Neuron (in vitro differentiated cells): ENCODE results near the gene TRAPPC3.

Source experiments
- H2AFZ ChIP-seq: one replicate; pipeline ENCODE4 v1.6.1; 2013; ENCODE audit warnings: low read depth, mild to moderate bottlenecking, inconsistent platforms, low read length, moderate library complexity
- H3K27me3 ChIP-seq: one replicate; pipeline ENCODE4 v1.6.1; 2013; ENCODE audit warnings: low read length; ENCODE audit not compliant: insufficient read depth
- H3K36me3 ChIP-seq: one replicate; pipeline ENCODE4 v1.6.1; 2013; ENCODE audit warnings: low read length; ENCODE audit not compliant: insufficient read depth
- H3K4me1 ChIP-seq: one replicate; pipeline ENCODE4 v1.6.1; 2013; ENCODE audit warnings: low read length; ENCODE audit not compliant: insufficient read depth
- H3K4me3 ChIP-seq: 2 replicates; pipeline ENCODE4 v1.5.1; 2013; ENCODE audit warnings: mild to moderate bottlenecking, low read length, moderate library complexity
- H3K9me3 ChIP-seq: one replicate; pipeline ENCODE4 v1.6.1; 2013; ENCODE audit warnings: low read length

TRAPPC3 gene

DNA sequence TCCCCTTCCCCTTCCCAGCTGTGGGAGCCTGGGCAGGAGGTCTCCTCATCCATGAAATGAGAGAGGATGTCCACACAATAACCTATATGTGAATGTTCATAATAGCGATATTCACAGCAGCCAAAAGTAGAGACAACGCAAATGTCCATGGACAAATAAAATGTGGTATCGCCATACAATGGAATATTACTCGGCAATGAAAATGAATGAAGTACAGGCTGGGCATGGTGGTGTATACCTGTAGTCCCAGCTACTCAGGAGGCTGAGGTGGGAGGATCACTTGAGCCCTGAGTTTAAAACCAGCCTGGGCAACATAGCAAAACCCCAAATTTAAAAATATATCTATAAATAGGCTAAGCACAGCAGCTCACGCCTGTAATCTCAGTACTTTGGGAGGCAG, 47.7 kb downstream of the TRAPPC3 start:
- Histone ChIP-seq H2AFZ (no peak overlapping the region), H3K9me3 (no peaks in the 10 kb centered on the region), H3K27me3 (peaks cover 3% of the 10 kb centered on the region), H3K4me1 (peaks cover 5% of the 10 kb centered on the region), H3K36me3 (no peaks in the 10 kb centered on the region), H3K4me3 (no peak overlapping the region)

DNA sequence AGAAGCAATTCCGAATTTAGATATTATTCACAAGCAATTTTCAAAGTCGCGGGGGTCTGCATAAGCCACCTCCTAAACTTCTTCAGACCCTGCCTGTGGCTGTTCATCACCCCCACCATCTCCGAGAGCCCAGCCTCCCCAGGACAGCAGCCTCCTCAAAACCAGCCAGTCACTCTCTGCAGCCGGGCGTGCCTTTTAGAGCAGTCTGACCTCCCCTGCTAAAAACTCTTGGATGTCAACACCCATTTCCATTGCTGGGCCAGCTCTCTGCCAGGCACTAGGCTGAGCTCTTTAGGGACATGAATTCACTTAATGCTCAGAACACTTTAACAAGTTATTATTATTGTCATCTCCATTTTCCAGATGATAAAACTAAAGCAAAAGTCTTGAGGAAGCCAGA, 48.9 kb downstream of the TRAPPC3 start:
- Histone ChIP-seq H3K4me3 (no peak overlapping the region), H3K27me3 (no peaks in the 10 kb centered on the region), H3K4me1 (peaks cover 5% of the 10 kb centered on the region), H3K36me3 (peaks cover 7% of the 10 kb centered on the region), H2AFZ (no peak overlapping the region), H3K9me3 (no peaks in the 10 kb centered on the region)

DNA sequence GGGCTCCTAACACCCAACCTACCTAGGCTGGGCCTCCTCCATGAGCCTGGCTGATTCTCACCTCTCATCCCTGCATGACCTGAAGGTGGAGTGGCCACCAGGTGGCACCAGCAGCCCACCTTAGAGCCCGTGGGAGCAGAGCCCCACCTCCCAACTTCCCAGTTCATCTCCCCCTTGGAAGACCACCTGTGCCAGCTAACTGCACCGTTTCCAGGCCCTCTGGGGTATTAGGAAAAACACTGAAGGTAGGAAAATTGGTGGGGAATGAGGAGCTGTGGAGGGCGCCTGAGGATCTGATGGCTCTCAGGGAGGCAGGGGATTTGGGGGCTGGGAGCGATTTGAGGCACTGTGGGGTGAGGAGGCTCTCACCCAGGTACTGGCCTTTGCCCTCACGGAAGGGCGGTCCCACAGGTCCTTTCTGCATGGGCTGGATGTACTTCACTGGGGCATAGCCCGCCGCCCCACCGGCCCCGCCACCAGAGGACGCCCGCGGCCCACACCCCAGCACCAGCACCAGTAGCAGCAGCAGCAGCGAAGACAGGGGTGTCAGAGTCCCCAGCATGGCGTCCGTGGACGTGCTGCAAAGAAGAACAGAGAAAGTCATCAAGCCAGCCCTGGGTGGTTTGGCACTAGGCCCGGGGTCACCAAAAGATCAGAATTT, 49.5 kb downstream of the TRAPPC3 start:
- Histone ChIP-seq H2AFZ (no peak overlapping the region), H3K9me3 (no peaks in the 10 kb centered on the region), H3K4me3 (no peak overlapping the region), H3K36me3 (peaks cover 11% of the 10 kb centered on the region), H3K27me3 (no peaks in the 10 kb centered on the region), H3K4me1 (peaks cover 5% of the 10 kb centered on the region)

DNA sequence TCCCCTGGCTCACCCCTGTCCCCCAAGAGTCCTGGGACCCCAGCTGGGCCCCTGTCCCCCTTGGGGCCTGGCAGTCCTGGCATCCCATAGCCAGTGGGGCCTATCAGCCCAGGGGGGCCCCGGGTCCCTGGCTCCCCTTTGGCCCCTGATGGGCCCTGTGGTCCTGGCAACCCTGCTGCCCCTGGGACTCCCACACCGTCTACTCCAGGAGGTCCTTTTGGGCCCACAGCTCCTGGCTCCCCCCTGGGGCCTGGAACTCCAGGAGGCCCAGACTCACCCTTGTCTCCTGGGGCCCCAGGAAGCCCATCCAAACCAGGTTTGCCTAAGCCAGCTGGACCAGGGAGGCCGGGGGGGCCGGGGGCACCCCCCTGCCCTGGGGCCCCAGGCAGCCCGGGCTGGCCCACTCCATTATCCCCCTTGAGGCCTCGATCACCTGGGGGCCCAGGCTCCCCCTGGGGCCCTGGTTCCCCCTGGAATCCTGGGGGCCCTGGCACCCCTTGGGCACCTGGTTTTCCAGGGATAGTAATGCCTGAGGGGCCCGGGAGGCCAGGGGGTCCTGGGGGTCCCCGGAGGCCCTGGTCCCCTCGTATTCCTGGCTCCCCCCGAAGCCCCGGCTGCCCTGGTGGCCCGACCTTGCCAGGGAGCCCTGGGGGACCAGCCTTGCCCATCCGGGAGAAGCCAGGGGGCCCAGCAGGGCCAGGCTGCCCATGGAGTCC, 50.5 kb downstream of the TRAPPC3 start:
- no peak overlapping the region for H3K4me3 ChIP-seq
- H3K4me1 ChIP-seq: peaks cover 5% of the 10 kb centered on the region
- peaks cover 21% of the 10 kb centered on the region for H3K36me3 ChIP-seq
- no peaks in the 10 kb centered on the region for H3K9me3 ChIP-seq
- no peaks in the 10 kb centered on the region for H3K27me3 ChIP-seq
- H2AFZ ChIP-seq: no peak overlapping the region

DNA sequence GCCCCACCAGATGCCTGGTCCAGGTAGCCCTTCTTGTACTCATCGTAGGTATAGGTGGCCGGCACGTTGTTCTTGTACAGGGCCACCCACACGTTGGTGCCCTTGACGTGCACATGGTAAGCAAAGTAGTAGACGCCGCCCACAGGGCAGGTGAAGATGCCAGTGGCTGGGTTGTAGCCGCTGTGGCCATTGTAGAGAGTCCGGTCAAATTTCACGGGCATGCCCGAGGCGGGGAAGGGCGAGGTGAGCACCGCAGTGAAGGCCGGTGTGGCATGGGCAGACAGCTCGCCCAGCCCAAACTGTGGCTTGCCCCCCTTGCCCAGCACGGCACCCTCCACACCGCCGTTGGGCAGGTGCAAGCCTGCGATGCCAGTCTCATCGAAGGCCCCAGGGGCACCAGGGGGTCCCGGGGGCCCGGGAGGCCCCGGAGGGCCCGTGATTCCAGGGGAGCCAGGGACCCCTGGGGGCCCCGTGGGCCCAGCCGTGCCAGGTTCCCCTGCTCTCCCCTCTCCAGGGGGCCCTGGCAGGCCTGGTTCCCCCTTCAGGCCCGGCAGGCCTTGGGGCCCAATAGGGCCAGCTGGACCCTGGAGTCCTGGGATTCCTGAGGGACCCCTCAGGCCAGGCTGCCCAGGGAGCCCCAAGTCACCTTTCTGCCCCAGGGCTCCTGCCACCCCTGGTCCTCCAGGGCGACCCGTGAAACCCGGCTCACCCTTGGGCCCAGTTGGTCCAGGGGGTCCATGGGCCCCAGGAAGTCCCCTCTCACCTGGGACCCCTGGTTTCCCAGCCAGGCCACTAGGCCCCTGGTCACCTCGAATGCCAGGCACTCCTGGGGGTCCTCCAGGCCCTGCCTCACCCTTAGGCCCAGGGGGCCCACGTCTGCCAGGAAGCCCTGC, 51.3 kb downstream of the TRAPPC3 start:
- Histone ChIP-seq H3K36me3 (peaks cover 29% of the 10 kb centered on the region), H3K9me3 (no peaks in the 10 kb centered on the region), H3K27me3 (no peaks in the 10 kb centered on the region), H2AFZ (no peak overlapping the region), H3K4me1 (peaks cover 5% of the 10 kb centered on the region), H3K4me3 (no peak overlapping the region)

DNA sequence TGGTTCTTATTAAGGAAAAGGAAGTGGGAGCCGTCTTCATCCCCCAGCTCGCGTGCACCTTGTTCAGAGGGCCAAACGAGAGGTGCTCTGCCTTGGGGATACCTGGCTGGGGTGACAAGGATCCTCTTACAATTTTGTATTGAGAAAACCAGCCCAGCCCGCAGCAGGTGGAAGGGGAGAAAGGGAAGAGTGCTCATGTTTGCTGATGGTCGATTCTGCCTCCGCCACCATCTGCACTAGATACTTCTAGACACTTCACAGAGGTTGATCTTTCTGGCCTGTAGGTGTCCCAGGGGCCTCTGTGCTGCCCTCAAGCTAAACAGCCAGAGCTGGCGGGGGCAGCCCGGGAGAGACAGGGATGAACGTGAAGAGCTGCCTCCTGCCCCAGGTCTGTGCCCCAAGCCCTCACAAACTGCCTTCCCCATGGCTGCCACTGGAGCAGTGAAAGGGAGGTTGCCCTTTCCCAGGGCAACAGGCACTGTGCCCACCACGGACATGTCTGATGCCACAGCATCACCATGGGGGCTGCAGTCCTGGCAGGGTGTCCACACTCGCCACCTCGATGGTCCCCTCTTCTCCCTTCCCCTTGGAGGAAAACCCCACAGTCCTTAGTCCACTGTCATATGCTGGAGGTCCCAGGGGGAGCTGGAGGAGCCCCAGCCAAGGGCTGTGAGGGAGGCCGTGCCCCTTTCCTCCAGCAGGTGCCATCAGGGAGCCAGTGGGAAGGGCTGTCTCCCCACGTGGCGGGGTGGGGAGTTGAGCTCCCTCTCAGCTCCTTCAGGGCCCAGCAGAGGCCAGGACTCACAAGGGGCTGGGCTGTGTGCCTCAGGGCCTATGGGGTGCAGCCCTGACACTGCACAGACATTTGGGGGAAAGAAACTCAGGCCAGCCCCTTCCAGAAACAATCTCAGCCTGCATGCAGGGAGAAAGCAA, 52.5 kb downstream of the TRAPPC3 start:
- H3K4me1 ChIP-seq: peaks cover 5% of the 10 kb centered on the region
- peaks cover 41% of the 10 kb centered on the region for H3K36me3 ChIP-seq

DNA sequence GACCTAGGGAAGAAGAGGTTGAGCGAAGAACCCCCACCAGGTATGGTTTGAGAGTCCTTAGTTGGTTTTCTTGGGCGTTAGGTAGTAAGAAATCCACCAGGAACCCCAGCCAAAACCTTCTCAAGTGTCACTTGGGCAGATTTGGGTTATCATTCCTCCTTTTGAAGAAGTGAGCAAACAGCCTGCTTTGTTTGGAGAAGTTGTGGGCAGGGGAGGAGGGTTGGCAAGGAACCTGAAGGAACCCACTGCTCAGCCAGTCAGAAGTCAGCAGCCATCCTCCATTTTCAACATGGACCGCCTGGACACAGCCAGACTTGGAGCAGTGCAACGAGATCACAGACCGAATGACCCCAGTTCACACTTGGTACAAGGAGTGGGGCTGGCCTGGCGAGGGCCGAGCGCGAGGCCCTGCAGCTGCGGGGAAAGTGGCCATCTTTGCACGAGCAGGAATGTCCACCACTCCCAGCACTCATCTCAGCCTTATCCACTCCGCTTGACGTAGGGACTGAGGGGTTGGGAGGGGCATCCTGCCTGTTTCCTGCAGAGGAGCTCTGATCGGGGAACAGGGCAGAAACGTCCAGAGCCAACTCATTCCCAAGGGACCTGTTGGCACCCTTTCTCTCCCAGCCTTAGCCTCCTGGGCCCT, 53.4 kb downstream of the TRAPPC3 start:
- Histone ChIP-seq H3K4me1 (peaks cover 5% of the 10 kb centered on the region), H2AFZ (no peak overlapping the region), H3K36me3 (peaks cover 49% of the 10 kb centered on the region), H3K9me3 (no peaks in the 10 kb centered on the region), H3K4me3 (no peak overlapping the region), H3K27me3 (no peaks in the 10 kb centered on the region)

More for the DNA sequence above, 52.5 kb downstream of the TRAPPC3 start:
- H2AFZ ChIP-seq: no peak overlapping the region
- no peaks in the 10 kb centered on the region for H3K27me3 ChIP-seq
- H3K9me3 ChIP-seq: no peaks in the 10 kb centered on the region
- no peak overlapping the region for H3K4me3 ChIP-seq

DNA sequence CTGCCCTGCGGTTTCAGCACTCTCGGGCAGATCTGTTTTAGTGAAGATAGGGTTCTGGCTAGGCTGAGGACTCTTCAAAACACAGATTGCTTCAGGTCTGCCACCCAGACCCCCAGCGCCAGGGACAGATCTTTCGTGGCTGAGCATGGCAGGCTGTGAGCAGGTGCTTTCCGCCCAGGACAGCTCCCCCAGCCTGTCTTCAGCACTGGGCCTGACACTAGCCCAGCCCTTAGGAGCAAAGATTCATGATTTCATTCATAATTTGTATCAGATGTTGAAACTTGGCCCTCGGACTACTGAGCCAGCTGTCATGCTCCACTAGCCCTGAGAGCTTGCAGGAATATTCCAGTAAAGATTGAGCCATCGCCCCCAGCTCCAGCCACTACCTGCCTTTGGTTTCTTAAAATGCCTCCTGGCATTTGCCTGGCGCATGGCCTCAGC, 54.6 kb downstream of the TRAPPC3 start:
- H3K9me3 ChIP-seq: no peaks in the 10 kb centered on the region
- H3K36me3 ChIP-seq: peaks cover 51% of the 10 kb centered on the region
- no peak overlapping the region for H3K4me3 ChIP-seq

DNA sequence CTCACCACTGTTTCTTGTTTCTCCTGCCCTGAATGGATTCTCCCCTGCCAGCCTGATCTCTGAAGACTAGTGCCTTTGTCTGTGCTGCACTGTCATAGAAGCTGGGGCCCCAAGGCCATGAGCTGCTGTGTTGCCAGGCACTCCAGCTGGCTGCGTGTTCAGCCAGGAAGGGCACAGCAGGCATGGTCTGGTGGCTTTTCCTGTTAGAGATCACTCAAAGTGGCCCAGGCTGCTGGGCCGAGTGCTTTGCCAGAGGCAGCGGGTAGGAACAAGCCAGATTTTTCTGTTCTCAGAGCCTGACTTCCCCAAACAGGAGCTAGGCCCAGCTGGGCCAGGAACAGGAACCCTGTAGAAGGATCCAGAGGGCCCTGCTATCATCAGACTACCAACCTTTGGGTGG, 55.4 kb downstream of the TRAPPC3 start:
- no peaks in the 10 kb centered on the region for H3K9me3 ChIP-seq
- H3K4me3 ChIP-seq: no peak overlapping the region
- no peaks in the 10 kb centered on the region for H3K27me3 ChIP-seq
- no peak overlapping the region for H2AFZ ChIP-seq
- peaks cover 51% of the 10 kb centered on the region for H3K36me3 ChIP-seq
- H3K4me1 ChIP-seq: peaks cover 15% of the 10 kb centered on the region

More for the DNA sequence above, 54.6 kb downstream of the TRAPPC3 start:
- Histone ChIP-seq H2AFZ (no peak overlapping the region), H3K4me1 (peaks cover 10% of the 10 kb centered on the region), H3K27me3 (no peaks in the 10 kb centered on the region)

DNA sequence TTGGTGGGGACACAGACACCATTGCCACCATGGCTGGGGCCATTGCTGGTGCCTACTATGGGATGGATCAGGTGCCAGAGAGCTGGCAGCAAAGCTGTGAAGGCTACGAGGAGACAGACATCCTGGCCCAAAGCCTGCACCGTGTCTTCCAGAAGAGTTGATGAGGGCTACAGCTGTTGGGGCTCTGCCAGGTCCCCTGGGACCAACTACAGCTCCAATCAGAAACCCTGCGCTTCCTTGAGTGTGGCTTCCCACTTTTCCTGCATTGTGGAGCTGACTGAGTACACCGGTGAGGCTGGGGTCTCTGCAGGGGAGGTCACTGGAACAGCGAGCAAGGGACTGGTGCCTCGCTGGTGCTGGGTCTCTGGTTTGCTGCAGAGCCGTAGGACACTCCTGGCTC, 56.1 kb downstream of the TRAPPC3 start:
- H3K4me1 ChIP-seq: peaks cover 17% of the 10 kb centered on the region
- H3K27me3 ChIP-seq: no peaks in the 10 kb centered on the region
- no peak overlapping the region for H3K4me3 ChIP-seq
- no peak overlapping the region for H2AFZ ChIP-seq
- no peaks in the 10 kb centered on the region for H3K9me3 ChIP-seq
- peaks cover 51% of the 10 kb centered on the region for H3K36me3 ChIP-seq

DNA sequence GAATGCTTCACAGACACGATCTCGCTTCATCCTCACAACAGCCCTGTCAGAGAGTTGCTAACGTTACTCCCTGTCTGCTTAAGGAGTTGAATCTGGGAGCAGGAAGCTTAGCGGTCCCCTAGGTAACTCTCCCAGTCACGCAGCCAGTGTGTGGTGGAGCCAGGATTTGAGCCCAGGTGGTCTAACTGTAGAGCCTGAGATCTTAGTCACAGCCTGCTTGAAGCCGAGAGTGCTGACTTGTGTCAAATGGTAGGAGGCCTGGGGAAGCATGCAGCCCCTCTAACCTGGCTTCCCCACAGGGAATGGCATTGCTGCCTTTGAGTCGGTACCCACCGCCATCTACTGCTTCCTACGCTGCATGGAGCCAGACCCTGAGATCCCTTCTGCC, 56.5 kb downstream of the TRAPPC3 start:
- Histone ChIP-seq H3K36me3 (peaks cover 51% of the 10 kb centered on the region), H2AFZ (no peak overlapping the region), H3K9me3 (no peaks in the 10 kb centered on the region)

More for the DNA sequence above, 56.5 kb downstream of the TRAPPC3 start:
- Histone ChIP-seq H3K27me3 (no peaks in the 10 kb centered on the region), H3K4me1 (peaks cover 19% of the 10 kb centered on the region), H3K4me3 (no peak overlapping the region)
